ENCODE results near the gene LHFPL2. TPM values are rescaled to one million over a fixed set of nuclear protein-coding genes. Genes with fewer than 3 reads are reported as not detected.

The LHFPL2 gene
- total RNA-seq, 1 donor from 2014 or later = 42.1 TPM

DNA sequence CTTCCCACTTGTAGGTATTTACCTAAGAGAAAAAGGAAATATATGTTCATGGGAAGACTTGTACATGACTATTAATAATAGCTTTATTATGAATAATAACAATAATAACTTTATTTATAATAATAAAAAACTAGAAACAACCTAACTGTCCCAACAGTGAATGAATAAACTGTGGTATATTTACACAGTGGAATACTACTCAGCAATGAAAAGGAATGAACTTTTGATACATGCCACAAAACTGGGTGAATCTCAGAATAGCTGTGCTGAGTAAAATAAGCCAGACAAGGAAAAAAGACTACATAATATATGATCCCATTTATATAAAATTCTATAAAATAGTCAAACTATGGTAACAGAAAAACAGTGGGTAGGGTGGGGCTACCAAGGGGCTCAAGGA lies 199.5 kb downstream of the LHFPL2 start:
- H3K9me3 Mint-ChIP-seq = peaks cover 6% of the 10 kb centered on the region
- peaks cover 27% of the 10 kb centered on the region for H3K36me3 Mint-ChIP-seq
- no peak for DNase-seq (ENCODE audit: low spot score in 2 of 2, unreplicated experiment in 2 of 2)
- no peaks in the 10 kb centered on the region for H3K4me1 Mint-ChIP-seq
- no peak overlapping the region for H3K27ac Mint-ChIP-seq
- no peaks in the 10 kb centered on the region for H3K27me3 Mint-ChIP-seq (ENCODE audit: low read depth)
- TF ChIP-seq, protein P1, sequence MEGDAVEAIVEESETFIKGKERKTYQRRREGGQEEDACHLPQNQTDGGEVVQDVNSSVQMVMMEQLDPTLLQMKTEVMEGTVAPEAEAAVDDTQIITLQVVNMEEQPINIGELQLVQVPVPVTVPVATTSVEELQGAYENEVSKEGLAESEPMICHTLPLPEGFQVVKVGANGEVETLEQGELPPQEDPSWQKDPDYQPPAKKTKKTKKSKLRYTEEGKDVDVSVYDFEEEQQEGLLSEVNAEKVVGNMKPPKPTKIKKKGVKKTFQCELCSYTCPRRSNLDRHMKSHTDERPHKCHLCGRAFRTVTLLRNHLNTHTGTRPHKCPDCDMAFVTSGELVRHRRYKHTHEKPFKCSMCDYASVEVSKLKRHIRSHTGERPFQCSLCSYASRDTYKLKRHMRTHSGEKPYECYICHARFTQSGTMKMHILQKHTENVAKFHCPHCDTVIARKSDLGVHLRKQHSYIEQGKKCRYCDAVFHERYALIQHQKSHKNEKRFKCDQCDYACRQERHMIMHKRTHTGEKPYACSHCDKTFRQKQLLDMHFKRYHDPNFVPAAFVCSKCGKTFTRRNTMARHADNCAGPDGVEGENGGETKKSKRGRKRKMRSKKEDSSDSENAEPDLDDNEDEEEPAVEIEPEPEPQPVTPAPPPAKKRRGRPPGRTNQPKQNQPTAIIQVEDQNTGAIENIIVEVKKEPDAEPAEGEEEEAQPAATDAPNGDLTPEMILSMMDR (IDR thresholded peaks at IDR 0.05; ENCODE audit: unreplicated experiment) = no peak
- H3K4me3 Mint-ChIP-seq = no peak overlapping the region

DNA sequence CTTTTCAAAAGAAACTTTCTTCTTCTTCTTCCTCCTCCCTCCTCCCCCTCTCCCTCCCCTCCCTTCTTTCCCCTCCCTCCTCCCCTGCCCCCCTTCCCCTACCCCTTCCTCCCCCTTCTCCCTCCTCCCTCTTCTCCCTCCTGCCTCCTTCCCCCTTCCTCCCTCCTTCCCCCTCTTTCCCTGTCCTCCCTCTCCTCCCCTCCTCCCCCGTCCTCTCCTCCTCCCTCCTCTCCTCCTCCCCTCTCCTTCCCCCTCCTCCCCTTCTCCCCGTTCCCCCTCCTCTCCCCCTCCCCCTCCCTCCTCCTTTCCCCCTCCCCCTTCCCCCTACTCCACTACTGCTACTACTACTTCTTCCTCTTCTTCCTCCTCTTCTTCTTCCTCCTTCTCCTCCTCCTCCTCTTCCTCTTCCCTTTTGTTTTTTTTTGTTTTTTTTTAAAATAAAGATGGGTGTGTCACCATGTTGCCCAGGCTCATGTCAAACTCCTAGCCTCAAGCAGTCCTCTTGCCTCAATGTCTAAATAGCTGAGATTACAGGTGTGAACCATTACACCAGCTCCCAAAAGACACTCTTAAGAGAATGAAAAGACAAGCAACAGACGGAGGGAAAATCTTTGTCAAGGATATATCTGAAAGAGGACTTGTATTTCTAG lies 200.7 kb downstream of the LHFPL2 start:
- H3K4me3 Mint-ChIP-seq = no peak overlapping the region
- peaks cover 6% of the 10 kb centered on the region for H3K9me3 Mint-ChIP-seq
- peaks cover 33% of the 10 kb centered on the region for H3K36me3 Mint-ChIP-seq
- H3K27me3 Mint-ChIP-seq (ENCODE audit: low read depth) = no peaks in the 10 kb centered on the region
- H3K27ac Mint-ChIP-seq = no peak overlapping the region
- DNase-seq (ENCODE audit: low spot score in 2 of 2, unreplicated experiment in 2 of 2) = no peak
- no peaks in the 10 kb centered on the region for H3K4me1 Mint-ChIP-seq
- TF ChIP-seq, protein P1 (IDR thresholded peaks at IDR 0.05; ENCODE audit: unreplicated experiment) = no peak

Data from mesothelial cell of epicardium (in vitro differentiated cells).